Osteoblast (primary cell): ENCODE data around the gene U2AF2. TPM values are rescaled to one million over a fixed set of nuclear protein-coding genes. Genes with fewer than 3 reads are reported as not detected.

ENCODE experiments used
- DNase-seq: peaks from one replicate; pipeline ENCODE4 v3.0.0; 2011; ENCODE audit warnings: low spot score, mixed read lengths; ENCODE audit not compliant: insufficient read length; ENCODE audit errors: missing footprints
- H2AFZ ChIP-seq: 2 replicates; pipeline ENCODE4 v1.6.0; 2011; ENCODE audit warnings: mild to moderate bottlenecking, low read length
- H3K27ac ChIP-seq: 2 replicates; pipeline ENCODE4 v1.5.1; 2011; ENCODE audit warnings: mild to moderate bottlenecking, low read depth, low read length, moderate library complexity
- H3K27me3 ChIP-seq: 2 replicates; pipeline ENCODE4 v1.6.0; 2012; ENCODE audit warnings: mild to moderate bottlenecking, control low read depth, inconsistent platforms, low read length, moderate library complexity; ENCODE audit not compliant: insufficient read depth
- H3K36me3 ChIP-seq: 2 replicates; pipeline ENCODE4 v1.5.1; 2011; ENCODE audit warnings: mild to moderate bottlenecking, low read length, control low read depth, moderate library complexity; ENCODE audit not compliant: insufficient read depth
- H3K4me1 ChIP-seq: 2 replicates; pipeline ENCODE4 v1.5.1; 2011; ENCODE audit warnings: mild to moderate bottlenecking, low read length, control low read depth, moderate library complexity; ENCODE audit not compliant: insufficient read depth
- H3K4me2 ChIP-seq: 2 replicates; pipeline ENCODE4 v1.6.0; 2011; ENCODE audit warnings: mild to moderate bottlenecking, low read length; ENCODE audit not compliant: insufficient read depth
- H3K4me3 ChIP-seq: fragments of 200-600 bp; sonication (generic); 3 replicates; pipeline ENCODE4 v1.5.1; 2012; ENCODE audit warnings: mild to moderate bottlenecking, low read length, inconsistent platforms; ENCODE audit not compliant: insufficient read depth
- H3K79me2 ChIP-seq: 2 replicates; pipeline ENCODE4 v1.6.0; 2012; ENCODE audit warnings: mild to moderate bottlenecking, low read length, control low read depth, inconsistent platforms; ENCODE audit not compliant: insufficient read depth
- H3K9me3 ChIP-seq: 2 replicates; pipeline ENCODE4 v1.5.1; 2011; ENCODE audit warnings: low read depth, low read length, control low read depth
- H4K20me1 ChIP-seq: 2 replicates; pipeline ENCODE4 v1.6.0; 2012; ENCODE audit warnings: mild to moderate bottlenecking, low read length, control low read depth; ENCODE audit not compliant: insufficient read depth
- total RNA-seq: library from RNA; depleted of rRNA; stranded (reverse); fragments of >200 nt; gene quantifications from 2 replicates; pipeline ENCODE4 v1.2.3, GENCODE V29; 2012
- TF ChIP-seq, protein P1 (sequence below): IDR thresholded peaks from 2 replicates; pipeline ENCODE4 v1.5.1; 2011; ENCODE audit warnings: mild to moderate bottlenecking, low read depth, low read length, moderate library complexity; ENCODE audit errors: extremely low read depth

Gene U2AF2
- total RNA-seq, 1 donor = 70.2 TPM

DNA sequence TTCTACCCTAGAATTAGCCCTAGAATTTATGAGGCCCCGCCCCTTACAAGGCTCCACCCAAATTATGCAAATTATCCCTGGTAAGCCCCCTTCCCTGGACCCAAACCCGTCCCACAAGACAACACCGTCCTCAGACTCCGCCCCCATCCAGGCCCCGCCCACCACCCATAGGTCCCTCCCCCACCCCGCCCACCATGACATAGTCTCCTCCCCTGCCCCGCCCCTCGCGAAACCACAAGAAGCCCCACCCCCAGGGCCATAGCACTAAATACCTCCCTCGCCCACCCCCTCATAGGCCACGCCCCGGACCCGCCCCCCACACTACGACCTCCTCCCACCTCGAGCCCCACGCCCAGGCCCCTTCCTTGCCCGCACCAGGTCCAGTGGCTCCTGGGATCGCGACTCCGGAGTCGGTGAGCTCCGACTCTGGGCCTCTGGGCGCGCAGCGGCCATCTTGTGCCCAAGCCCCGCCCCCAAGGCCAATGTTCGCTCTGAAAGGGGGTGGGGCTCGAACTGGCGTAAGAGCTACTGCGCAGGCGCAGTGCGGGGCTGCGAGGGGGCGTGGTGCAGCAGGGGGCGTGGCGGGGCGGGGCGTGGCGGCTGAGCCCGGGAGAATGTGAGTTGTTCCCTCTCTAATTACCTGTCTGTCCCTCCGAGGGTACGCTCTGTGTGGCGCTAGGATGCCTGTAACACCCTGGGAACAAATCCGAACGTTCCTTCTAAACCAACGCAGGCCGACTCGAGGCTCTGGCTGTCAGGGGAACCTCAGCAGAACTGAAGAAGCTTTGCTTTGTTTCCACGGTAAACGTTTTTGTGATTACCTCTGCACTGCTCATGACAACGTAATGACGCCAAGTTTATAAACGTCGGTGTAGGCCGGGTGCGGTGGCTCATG, 30.5 kb upstream of the U2AF2 start, which contains the start of gene ZNF784:
Gene ZNF784 (minus strand): TSS at position 458 of the 895 bp plus-strand sequence. CDS start 5 bp downstream, at position 453.
- peak within 1 kb of the TSS; percentile 97 for H3K4me2 ChIP-seq
- peak within 1 kb of the TSS; percentile 85 for H3K4me3 ChIP-seq
- peaks cover 4% of the 10 kb centered on the region for H3K36me3 ChIP-seq
- H3K27me3 ChIP-seq = no peaks in the 10 kb centered on the region
- TF ChIP-seq, protein P1, sequence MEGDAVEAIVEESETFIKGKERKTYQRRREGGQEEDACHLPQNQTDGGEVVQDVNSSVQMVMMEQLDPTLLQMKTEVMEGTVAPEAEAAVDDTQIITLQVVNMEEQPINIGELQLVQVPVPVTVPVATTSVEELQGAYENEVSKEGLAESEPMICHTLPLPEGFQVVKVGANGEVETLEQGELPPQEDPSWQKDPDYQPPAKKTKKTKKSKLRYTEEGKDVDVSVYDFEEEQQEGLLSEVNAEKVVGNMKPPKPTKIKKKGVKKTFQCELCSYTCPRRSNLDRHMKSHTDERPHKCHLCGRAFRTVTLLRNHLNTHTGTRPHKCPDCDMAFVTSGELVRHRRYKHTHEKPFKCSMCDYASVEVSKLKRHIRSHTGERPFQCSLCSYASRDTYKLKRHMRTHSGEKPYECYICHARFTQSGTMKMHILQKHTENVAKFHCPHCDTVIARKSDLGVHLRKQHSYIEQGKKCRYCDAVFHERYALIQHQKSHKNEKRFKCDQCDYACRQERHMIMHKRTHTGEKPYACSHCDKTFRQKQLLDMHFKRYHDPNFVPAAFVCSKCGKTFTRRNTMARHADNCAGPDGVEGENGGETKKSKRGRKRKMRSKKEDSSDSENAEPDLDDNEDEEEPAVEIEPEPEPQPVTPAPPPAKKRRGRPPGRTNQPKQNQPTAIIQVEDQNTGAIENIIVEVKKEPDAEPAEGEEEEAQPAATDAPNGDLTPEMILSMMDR = no peak
- peaks cover 7% of the 10 kb centered on the region for H4K20me1 ChIP-seq
- peaks cover 4% of the 10 kb centered on the region for H3K79me2 ChIP-seq
- peaks cover 4% of the 10 kb centered on the region for H3K4me1 ChIP-seq
- H2AFZ ChIP-seq = peak within 1 kb of the TSS; percentile 98
- no peaks in the 10 kb centered on the region for H3K9me3 ChIP-seq
- H3K27ac ChIP-seq = peak within 1 kb of the TSS; percentile 78
- DNase-seq = peak; percentile 99

DNA sequence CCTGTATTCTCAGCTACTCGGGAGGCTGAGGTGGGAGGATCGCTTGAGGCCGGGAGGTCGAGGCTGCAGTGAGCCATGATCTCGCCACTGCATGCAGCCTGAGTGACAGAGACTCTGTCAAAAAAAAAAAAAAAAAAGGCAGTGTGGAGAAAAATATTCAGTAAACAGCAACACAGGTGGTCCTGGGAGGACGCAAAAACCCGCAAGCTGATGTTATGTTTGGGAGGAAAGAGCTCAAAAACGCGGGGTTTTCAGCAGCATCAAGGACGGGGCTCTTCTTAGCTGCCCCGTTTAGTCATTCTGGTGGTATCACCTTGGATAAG, 29.9 kb upstream of the U2AF2 start:
- Histone ChIP-seq H3K4me3 (peak overlapping the region; percentile 85), H3K27ac (peak overlapping the region; percentile 78), H3K79me2 (peaks cover 4% of the 10 kb centered on the region), H3K36me3 (peaks cover 4% of the 10 kb centered on the region), H3K27me3 (no peaks in the 10 kb centered on the region), H2AFZ (peak overlapping the region; percentile 98), H3K4me1 (peaks cover 4% of the 10 kb centered on the region), H4K20me1 (peaks cover 7% of the 10 kb centered on the region), H3K9me3 (no peaks in the 10 kb centered on the region), H3K4me2 (peak overlapping the region; percentile 97)
- TF ChIP-seq, protein P1 = no peak
- DNase-seq = peak; percentile 18

DNA sequence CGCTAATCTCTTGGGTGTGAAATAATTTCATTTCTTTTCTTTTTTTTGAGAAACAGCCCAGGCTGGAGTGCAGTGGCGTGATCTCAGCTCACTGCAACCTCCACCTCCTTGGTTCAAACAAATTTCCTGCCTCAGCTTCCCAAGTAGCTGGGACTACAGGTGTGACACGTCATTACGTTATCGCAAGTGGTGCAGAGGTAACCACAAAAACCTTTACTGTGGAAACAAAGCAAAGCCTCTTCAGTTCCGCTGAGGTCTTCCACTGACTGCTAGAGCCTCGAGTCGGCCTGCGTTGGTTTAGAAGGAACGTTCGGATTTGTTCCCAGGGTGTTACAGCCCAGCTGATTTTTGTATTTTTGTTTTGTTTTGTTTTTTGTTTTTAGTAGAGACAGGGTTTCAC, 28.5 kb upstream of the U2AF2 start:
- no peak overlapping the region for H3K4me3 ChIP-seq

DNA sequence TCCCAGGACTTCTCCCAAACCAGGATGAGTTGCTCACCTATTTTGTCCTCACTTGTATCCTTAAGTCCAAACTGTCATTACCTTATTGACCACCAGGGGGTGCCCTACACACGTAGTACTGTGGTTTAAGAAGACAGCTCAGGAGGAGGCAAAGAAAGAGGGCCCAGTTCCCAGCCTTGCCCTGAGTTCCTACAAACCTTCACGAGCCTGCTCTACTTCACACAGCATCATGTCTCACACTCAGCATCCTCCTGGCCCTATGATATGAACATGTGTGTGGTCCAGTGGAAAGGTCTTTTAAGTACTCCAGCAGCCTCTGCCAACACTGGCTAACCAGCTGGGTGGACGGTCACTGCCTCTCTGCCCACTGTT, 22.4 kb upstream of the U2AF2 start:
- Histone ChIP-seq H3K27ac (no peak overlapping the region), H3K9me3 (no peaks in the 10 kb centered on the region), H3K4me2 (no peak overlapping the region), H2AFZ (peak overlapping the region; percentile 86), H3K4me3 (no peak overlapping the region), H3K4me1 (peaks cover 13% of the 10 kb centered on the region), H3K27me3 (no peaks in the 10 kb centered on the region), H3K36me3 (no peaks in the 10 kb centered on the region), H4K20me1 (peaks cover 7% of the 10 kb centered on the region), H3K79me2 (peaks cover 28% of the 10 kb centered on the region)
- peak; percentile 93 for DNase-seq
- TF ChIP-seq, protein P1 = peak; percentile 86

More for the DNA sequence above, 28.5 kb upstream of the U2AF2 start:
- Histone ChIP-seq H3K4me1 (peaks cover 4% of the 10 kb centered on the region), H3K36me3 (no peaks in the 10 kb centered on the region), H2AFZ (no peak overlapping the region), H3K9me3 (no peaks in the 10 kb centered on the region), H3K4me2 (no peak overlapping the region), H3K79me2 (peaks cover 4% of the 10 kb centered on the region), H3K27ac (no peak overlapping the region), H4K20me1 (peaks cover 5% of the 10 kb centered on the region), H3K27me3 (no peaks in the 10 kb centered on the region)
- DNase-seq = no peak
- TF ChIP-seq, protein P1 = no peak
